NCI-H1105 (cell line): Measurements from ENCODE around the gene ARHGEF6.
A peak's percentile ranks its signal among the peaks of the same experiment; 100 is the strongest.

Experiments used
- DNase-seq: peaks from one replicate; lab custom pipeline; 2025; lab: John Stamatoyannopoulos, UW

Gene ARHGEF6

GRCh38 chrX:136745215-136746173 lies 35.2 kb downstream of the ARHGEF6 start:
- DNase-seq = no peak

DNA sequence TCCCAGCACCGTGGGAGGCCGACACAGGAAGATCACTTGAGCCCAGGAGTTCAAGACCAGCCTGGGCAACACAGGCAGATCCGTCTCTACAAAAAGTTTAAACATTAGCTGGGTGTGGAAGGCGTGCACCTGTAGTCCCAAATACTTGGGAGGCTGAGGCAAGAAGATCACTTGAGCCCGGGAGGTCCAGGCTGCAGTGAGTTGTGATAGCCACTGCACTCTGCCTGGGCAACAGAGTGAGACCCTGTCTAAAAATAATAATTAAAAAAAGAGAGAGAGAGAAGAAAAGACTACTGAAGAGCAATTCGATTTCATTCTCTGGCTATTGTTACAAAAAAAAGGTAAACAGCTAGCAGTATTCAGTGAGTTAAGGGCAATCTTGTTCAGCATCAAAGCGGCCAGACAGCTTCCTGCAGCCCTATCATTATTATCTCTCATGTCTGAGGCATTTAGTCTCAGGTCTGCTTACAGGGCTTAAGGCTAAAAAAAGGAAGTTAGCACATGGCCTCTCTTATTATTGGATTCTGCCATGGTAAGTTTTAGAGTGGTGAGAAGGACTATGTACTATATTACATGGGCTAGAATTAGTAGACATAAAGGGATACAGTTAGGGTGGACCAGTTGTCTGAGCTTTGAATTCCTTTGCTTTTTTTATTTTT lies 37.9 kb downstream of the ARHGEF6 start:
- DNase-seq = no peak

DNA sequence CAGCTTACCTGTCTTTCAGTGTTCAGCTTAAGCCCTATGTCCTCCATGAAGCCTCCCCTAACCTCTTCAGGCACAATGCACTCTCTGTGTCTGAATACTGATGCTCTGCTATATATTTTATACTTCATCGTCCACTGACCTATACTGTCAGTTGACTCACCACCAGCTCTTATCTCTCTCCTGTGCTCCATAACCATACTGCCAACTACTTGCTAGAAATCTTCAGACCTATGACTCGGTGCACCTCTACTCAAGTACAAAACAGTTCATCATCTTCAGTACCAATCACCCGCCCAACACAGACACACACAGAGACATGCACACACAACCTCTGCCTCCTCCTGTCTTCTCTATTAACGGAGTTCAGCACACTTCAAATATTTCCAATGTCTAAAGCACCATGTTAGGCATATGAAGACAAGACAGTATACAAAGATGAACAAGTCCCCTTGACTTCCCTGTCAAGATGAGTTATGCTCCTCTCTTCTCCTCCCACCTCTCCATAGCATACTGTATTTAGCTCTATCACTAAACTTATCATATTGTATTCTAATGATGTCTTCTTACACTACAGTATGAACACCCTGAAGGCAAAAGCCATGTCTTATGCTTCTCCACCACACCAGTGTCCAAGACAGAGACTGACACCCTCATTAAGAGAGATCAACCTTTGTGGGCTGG lies 42.5 kb downstream of the ARHGEF6 start:
- no peak for DNase-seq

DNA sequence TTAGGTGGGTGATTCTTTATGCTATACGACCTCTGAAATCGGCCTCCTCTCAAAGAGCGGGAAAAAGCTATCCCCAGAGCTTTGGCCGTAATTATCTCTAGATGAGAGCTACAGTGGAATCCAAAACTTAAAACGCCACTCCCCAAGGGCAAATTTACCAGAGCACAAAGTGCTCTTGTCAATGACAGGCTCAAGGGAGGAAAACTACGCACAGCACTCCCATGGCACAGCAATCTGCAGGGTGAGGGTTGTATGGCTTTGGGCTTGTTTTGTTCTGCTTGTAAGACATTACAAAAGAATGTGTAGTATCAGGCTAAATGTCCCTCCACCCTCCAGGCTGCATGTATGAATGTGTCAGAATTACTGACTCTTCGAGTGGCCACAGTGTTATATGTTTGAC lies 44.0 kb downstream of the ARHGEF6 start:
- DNase-seq = no peak

DNA sequence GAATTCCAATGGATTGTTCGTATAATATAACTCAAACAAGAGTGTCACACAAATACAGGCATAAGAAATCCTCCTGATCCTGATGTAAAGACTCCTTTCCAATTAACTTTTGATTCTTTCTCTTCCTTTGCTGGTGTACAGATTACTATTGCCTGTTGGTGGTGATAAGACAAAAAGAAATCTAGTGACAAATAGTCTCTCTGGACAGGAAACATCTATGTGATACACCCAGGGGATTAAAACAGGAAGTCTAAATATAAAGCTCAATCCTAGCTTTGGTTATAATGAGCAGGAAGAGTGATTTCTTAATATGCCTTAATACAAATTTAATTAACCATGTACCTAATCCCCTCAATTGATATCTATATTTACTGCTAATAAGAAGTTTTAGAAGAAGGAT lies 45.1 kb downstream of the ARHGEF6 start:
- DNase-seq = no peak

- DNase-seq = no peak
Measured at GRCh38 chrX:136733613-136734012, 47.1 kb downstream of the ARHGEF6 start.

DNA sequence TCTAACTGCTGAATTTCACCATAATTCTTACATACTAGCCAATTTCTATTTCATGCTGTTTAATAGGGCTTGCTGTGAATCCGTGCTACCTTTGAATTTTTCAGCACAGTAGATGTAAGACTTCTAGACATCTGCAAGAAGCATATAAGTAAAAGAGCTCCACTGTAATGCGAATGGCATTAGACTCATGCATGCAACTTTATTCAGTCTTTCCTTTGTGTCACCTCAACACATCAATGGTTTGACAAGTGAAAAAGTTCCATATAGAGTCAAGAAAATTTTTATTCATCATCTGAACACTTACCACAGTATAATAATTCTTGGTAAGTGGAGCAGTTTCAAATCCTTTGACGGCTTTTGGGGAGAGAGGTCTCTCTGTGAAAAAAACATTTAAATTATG lies 48.9 kb downstream of the ARHGEF6 start:
- DNase-seq = no peak

DNA sequence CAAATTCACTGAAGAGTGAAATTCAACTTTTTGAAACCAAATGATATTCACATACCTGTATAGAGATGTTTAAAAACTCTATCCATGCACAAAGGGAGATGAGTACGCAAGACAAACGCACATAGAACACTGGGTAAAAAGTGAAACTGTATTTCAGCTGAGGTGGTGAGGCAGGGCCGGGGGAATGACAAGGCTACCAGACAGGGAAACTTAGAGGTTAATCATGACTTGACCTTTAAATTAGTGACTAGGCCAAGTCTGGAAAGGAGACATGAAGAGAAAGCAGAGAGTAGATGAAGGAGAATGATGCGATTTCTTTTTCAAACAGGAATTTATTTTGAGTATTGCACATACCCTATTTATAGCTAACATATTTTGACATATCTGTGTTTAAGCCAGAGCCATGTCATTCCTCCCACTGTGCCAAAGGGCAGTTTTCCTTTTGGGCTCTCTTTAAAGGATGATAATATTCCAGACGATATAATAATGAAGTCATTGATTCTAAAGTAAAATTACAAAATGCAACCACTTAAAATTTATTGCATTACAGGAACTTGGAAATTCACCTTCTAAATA lies 49.4 kb downstream of the ARHGEF6 start:
- DNase-seq = no peak

DNA sequence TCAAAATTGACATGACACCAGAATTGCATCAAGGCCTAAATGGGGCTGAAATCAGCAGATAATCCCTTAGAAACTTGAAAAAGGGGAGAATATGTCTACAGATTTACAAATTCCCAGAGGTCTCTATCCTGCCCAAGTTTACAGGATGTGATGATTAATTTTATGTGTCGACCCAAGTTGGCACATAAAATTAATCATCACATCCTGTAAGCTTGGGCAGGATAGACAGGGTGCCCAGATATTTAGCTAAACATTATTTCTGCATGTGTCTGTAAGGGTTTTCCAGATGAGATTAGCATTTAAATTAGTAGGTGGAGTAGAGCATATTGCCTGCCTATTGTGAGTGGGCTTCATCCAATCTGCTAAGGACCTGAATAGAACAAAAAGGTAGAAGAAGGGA lies 52.3 kb downstream of the ARHGEF6 start:
- DNase-seq = no peak

DNA sequence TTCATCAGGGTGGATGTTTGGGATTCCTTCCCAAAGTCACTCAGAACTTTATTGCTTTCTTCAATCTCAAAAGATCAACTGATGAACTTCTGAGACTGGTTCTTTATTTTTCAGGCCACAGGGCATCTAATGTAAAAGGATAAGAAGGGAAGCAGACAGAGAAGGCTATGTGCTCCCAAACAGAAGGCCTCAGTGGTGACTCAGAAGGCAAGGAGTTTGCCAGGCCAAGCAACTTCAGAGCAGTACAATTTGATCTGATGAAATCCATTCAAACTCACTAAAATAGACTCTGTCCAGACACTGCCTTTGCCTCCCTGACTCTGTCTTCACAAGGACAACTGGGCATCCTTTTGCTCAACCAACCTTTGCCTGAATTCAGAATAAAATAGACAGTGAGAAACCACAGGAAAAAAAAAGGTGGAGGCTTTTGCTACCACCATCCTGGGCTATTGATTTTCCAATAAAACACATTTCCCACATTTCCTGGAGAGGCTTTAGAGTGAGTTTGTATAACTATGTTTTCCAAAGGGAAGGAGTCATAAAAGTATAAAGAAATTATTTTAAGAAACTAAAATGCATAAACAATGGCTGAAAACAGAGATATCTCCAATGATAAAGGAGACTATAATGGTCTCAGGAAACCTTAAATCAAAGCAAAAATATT lies 55.2 kb downstream of the ARHGEF6 start:
- no peak for DNase-seq

DNA sequence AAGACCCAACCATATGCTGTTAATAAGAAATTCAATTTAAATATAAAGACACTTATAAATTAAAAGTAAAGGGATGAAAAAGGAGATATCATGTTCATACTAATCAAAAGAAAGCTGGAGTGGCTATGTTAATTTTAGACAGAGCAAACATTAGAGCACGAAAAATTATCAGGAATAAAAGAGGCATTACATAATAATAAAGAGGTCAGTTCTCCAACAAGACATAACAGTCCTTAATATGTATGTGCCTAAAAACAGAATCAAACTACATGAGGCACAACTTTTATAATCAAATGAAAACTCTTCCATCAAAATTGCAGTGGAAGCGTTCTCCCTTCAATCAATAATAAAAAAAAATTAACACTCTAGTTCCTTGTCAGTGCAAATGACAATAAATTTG lies 62.6 kb downstream of the ARHGEF6 start:
- no peak for DNase-seq

- DNase-seq = no peak
Measured at GRCh38 chrX:136714626-136715599, 65.8 kb downstream of the ARHGEF6 start.

- DNase-seq = no peak
Measured at GRCh38 chrX:136712650-136713310, 68.0 kb downstream of the ARHGEF6 start.

DNA sequence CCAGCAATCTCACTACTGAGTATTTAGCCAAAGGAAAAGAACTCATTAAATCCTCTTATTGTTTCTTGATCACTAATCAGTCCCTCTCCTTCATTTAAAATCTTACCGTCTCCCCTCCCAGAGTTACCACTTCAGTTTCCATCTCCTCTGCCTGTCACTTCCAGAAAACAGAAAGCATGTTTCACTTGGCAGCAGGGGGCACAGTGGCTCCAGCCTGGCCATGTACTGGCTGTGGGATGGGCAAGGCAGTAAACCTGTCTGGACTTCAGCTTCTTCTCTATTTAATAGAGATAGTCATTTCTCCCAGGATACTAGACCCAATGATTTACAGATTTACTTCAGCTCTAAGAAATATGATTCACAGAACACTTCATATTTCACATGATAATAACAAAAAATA lies 69.6 kb downstream of the ARHGEF6 start:
- DNase-seq = no peak

DNA sequence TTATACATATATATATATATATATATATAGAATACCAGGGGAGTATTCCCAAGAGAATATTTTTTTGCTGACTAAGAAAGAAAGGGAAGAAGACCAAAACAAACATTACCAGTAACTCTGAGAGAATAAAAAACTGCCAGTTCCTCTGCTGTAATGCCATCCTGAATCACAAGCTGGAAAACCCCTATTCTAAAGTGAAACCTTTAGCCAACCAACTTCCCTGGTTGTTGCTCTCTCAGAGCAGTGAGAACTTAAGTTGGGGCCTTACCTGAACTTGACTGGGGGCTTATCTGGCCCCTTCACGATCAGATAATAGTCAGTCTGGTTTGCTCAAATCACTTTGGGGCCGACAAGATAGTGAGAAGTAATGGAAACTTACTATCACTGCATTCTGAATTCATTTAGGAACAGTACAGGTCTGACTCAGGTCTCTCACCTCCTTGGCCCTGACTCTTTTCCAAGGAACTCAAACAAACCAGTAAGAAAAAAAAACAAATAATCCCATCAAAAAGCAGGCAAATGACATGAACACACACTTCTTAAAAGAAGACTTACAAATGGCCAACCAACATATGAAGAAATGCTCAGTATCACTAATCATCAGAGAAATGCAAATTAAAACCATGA lies 70.3 kb downstream of the ARHGEF6 start:
- DNase-seq = no peak

DNA sequence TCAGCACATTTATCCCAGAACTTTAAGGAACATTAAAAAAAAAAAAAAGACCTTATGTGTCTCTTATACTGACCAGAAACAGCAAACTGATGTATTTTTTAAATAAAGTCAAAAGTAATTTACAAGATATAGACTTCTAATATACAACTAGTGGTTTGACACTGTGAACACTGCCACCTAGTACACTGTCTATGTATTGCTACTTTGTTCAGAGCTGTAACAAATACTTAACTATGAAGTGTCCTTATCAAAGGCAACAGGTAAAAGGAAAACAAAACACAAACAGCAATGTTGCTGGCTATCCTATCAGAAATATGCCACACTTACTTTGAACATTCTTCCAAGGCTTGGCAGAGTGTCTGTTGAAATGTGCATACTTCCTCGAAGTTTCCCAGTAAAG lies 72.4 kb downstream of the ARHGEF6 start:
- no peak for DNase-seq

DNA sequence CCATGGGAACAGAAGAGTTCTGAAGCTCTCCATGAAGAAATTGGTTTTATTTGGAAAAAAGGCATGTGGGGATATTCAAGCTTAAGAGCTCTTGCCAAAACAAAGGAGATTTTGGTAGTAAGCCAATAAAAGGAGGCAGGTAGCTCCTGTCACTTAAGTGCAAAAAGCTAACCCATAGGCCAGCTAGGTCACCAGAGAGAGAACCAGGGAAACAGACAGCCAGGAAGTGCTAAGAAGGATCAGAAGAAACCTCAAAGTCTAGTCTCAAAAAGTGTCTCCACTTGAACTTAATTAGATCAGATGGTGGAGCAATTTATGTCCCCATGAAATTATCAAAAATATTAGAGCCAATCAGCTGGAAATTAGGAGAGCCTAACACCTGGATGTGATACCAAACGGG lies 83.6 kb downstream of the ARHGEF6 start:
- DNase-seq = no peak

DNA sequence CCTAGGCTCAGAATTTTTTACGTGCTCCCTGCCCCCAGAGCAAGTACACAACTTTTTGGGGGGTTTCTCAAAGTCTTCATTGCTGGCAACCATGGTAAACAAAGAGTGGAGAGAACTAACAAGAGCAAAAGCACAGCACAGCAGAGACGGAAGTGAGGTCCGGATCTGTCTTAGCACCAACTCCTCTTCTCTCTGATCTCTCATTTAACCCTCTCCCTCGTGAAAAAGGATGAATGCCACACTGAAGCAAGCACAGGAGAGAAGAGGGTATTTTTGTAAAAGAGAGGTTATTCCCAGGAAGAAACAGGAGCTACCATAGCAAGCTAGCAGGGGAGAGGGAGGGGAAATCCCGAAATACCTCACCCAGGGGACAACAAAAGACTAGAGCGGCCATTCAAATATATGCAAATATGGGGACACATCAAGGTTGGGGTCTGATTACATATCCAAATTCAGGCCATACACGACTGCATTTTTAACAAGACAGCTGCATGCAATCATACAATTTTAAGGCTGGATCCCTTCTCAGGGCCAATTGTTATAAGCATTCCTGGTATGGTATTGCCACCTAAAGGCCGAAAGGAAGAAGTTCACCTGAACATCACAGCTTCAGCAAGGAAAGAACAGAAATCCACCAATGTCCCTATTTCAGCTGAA lies 86.2 kb downstream of the ARHGEF6 start:
- DNase-seq = peak; percentile 23

DNA sequence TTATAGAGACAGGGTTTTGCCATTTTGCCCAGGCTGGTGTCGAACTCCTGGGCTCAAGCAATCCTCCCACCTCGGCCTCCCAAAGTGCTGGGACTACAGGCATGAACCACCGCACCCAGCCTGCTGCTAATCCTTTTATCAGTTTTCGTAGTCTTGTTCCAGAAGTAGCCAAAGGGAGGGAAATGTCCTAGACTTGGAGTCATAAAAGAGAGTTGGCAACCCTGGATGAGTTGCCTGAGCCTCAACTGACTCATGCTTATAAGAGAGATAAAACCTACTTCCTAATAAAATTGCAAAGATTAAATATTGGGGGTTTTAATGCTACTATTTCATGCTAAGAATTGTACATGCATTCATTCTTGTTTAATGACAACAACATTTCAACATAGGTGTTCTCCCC lies 88.5 kb downstream of the ARHGEF6 start:
- DNase-seq = no peak
